NCI-H2196 (cell line): ENCODE data around the gene UROS.

Experiments used
- DNase-seq: peaks from one replicate; lab custom pipeline; 2025; ENCODE audit not compliant: unreplicated experiment; lab: John Stamatoyannopoulos, UW

Gene UROS

DNA sequence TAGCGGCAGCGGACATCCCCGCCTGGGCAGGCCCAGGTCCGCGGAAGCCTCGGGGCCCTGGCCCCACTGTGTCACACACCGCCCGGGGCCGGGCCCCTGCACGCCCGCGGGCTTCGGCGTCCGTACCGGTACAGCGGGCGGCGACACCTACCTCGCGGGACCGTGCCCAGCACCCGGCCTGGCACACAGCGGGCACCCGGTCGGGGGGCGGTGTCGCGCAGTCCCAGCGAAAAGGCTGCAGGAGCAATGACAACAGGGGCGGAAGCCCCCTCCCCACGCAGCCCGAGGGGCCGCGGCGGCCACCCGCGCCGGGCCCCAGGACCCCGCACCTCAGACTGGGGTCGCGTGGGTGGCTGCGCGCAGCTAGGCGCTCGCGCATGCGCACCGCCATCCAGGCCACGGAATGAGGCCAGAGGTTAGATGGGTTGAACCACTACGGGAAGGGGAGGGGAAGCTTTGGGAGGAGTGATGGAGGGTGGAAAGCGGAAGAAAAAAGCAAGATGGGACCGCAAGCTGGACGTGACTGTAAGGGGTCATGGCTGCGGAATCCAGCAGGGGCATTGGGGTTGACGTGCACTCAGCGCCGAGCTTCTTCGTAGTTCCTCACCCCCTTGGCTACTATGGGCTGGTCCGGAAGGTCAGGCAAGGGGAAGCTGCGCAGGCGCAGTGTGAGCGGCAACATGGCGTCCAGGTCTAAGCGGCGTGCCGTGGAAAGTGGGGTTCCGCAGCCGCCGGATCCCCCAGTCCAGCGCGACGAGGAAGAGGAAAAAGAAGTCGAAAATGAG, at the start of gene UROS, which contains the start of gene BCCIP:
TSS of gene UROS (minus strand) at position 381 of the 785 bp plus-strand sequence. CDS start 6,759 bp downstream, outside the sequence.
TSS of gene BCCIP (plus strand) at position 669 of the 785 bp plus-strand sequence. CDS start at position 681, 12 bp downstream.
- DNase-seq = peak; percentile 77

DNA sequence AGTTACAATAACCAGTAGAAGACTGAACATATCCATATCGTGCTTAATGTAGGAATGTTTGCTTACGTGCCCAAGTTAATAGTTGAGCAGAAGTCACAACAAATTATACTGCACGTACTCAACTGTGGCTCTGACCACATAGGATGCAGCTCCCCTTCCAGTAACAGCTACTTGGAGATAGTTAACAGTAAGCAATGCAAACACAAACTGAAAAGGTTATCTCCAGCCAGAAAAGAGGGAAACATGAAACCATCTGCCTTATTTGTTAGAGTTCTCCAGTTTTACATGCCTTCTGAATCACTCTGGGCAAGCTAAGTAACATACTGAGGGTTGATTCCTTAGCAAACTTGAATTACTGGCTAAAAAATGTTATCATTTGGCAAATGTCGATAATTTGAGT, 48.3 kb upstream of the UROS start:
- DNase-seq = peak; percentile 49

DNA sequence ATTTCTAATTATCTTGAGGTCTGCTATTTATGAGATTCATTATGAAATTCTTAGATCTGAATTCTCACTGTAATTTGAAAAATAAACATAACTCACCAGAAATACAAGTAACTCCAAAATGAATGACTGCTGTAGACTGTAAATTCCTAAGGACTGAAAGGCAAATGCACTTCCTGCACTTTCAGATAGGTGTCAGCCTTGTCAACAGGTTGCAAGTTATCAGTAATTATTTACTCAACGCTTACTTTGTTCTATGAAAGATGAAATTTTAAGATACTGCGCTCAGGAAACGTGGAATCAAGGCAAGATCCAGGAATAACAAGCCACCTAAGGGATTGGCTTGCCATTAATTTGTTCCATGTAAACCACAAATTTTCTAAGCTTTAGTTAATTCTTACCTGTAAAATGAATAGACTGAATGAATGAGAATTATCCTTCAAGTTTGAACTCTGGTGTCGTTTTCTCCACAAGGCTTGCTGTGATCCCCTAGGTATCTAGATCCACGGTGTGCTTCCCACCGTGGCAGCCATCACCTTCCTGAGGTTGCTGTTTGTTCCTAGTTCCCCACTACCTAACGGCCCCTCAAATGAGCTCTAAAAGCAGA, 45.4 kb upstream of the UROS start:
- DNase-seq = no peak

DNA sequence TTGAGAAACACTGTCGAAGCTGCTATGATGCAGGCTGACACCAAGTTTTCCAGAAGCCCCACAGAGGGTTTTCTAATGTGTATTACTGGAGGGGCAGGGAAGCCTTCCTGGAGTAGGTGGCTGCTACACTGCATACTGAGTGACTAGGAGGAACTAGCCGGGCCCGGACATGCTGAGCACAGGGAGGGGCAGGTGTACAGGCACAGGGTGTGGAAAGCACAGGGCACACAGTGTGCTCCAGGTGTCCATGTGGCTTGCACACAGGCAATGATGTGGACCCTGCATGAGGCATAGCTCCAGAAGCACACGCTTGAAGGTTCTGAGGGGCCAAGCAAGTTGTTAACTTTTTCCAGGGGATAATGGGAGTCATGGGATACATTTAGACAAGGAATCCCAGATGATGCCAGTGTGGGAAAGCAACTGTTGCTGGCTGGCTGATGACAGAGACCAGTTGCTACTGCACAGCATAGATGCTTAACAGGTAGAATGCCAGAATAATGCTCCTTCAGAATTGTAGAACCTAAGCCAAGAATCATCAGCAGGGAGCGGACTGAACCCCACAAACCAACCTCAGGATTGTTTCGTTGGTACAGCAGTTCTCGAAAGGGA, 43.5 kb upstream of the UROS start:
- DNase-seq = no peak

DNA sequence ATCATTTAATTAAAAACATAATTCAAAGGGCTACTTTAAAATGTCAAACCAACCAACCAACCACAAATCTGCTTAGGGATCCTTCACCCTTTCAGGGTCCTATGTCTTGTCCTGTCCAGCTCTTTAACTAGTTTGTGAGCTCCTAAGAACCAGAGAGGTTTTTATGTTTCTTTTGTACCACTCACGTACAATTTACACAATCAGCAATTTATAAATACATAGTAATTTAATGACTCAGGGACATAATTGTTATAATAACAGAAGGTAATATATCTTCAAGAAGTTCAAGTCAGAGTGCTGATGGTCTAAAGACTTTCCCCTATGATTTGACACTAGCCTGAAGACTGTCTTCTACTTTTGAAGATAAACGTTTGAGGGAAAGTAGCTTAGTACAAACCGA, 42.1 kb upstream of the UROS start:
- DNase-seq = no peak

DNA sequence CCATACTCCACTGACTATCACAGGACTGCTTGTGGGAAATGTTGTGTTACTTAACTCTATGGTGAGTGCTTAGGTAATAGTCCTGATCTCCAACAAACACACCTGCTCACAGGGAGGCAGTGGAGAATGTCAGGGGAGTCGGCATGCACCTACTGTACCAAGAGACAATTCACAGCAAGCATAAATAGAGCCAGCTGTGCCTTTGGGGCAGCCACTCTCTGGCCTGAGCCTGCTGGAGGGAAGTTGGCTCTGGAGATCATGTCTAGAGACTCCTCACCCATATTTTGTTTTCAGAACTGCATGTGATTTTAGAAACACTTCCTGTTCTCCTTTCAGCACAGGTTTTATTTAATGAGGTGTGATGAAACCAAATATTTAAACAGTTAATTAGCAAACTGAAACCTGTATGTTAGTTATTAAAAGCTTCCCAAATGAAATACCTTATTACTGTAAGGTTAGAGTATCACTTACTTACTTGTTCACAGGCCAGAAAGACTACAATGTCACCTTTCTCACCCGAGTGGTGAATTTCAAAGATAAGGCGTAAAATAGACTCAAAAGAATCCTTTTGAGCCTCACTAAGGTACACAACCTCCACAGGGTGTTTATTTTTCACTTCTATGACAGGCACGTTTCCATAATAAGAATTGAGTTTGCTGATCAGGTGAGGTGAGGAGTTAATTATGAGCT, 36.2 kb upstream of the UROS start:
- DNase-seq = peak; percentile 62

DNA sequence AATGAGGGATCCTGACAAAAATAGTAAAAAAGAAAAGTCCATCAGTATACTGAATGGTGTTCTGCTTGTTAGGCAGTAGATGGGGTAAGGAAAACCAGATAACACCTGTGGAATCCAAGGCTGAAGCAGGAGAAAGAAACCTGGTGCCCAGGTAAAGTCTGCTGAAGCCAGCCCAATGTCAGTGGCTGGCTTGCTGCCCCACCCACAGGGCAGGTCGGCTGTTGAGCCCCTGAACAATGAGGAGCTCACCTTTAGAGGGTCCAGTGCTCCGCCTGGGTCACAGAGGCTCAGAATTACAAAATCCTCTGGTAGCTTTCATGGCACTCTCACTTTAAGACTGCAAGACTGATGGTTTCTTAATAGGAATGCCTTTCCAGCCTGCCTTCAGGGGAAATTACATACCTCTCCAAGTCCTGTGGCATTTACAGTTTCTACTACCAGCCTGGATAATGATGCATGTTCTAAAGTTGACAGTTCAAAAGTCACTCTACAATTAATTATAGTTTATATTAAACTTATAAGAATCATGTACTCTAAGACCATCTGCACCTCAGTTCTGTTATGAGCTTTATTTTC, 34.2 kb upstream of the UROS start:
- DNase-seq = no peak

DNA sequence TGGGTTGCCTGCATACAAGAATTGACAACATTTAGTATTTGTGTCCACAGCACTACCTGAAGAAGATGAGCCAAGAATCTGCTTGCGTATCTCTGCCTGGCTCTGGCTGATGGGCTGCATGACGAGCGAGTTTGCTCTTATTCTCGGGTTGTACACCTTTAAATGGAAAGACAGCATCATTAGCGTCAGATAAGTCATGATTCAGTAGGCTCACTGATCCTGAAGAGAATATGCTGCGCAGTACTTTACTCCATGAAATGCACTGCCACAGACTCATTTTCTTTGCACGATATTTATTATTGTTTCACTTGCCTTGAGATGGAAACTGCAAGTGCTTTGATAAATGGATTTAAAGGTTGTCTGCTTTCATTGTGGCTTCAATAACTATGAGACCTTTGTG, 29.4 kb upstream of the UROS start:
- DNase-seq = no peak

DNA sequence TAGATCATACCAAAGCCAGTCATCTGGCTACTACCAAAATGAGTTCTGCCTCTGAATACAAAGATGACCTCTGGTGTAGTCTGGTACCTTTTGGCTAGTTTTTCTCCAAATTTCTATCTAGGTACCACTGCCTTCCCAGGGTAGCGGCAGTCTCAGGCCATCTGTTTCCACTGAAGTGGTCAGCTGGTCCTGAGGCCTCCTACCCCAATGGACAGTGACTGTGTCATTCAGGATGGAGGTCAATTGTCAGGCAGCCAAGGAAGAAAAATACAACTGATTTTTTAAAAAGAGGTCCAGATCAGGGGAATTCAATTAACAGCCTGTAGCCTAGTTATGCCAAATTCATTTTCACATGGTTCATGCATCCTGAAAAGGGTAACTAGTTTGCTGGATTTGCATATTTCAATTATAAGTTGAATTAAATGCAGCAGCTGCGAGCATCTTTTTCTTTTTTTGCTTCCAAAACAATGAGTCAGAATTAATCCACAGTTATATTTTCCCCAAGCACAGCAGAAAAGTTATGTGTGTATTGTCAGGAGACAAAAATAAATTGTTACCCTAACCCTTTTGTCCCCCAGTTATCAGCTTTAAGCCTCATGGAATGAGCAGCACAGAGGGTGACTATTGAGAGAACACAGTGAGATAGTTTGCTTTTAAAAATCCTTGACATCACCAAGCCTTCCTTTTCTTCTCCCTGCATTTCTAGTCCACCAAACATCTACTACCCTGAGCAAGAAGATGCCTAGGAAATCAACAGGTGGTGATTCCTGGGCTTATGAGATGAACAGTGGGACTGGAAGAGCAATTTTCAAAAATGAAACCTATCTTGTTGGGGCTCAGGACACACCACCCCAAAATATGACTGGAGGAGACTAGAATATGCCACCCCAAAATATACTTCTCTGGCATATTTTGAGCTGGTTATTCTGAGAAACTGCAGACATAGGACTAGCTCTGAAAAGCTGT, 28.0 kb upstream of the UROS start:
- no peak for DNase-seq

DNA sequence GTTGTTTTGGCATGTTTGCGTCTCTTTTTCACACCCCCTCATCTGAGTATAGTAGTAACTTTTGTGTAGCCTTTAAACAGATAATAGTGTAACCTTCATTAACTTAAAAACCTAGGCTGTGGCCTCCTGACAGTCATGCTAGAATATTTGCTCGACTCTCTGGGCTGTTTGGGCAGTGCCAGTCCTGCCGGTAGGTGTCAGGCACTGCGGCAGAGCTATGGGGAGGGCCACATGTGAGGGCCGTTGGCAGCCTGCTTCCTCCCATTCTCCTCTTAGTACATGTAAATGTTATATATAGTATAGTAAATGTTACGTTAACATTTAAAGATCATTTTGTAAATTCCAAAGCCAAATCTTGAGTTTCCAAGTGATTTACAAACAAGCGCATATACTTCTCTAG, 26.4 kb upstream of the UROS start:
- no peak for DNase-seq

DNA sequence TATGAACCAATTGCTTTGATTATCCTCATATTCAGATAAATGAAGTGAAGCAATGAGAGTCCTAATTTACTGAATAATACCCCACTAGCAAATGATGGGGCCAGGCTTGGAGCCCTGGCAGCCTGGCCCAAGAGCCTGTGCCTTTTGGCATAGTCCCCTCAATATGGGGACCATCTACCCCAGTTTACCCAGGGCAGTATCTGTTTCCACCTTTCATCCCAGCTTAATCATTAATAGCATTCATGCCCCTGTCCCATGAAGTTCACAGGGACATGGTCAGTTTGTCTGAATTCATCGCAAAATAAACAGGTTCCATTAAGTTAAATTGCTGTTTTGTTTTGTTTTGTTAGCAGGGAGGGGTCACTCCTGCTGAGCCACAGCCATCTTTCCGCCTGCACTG, 25.8 kb upstream of the UROS start:
- DNase-seq = no peak

DNA sequence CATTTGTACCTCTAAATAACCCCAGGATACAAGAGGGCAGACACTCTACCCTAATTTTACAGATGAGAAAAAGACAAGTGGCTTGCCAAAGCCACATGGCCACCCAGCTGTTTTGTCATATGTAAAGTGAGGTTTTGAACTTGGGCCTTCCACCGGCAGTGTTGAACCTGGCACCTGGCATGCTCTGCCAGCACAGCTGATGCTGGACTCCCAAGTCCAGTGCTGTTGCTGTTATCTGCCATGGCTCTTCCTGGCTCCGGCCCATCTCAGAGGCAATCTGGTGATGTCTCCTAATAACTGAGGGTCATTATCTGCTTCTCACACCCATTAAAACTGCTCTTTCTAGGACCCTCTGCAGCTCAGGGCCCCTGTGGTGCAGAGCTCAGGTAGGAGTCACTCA, 25.3 kb upstream of the UROS start:
- DNase-seq = no peak

DNA sequence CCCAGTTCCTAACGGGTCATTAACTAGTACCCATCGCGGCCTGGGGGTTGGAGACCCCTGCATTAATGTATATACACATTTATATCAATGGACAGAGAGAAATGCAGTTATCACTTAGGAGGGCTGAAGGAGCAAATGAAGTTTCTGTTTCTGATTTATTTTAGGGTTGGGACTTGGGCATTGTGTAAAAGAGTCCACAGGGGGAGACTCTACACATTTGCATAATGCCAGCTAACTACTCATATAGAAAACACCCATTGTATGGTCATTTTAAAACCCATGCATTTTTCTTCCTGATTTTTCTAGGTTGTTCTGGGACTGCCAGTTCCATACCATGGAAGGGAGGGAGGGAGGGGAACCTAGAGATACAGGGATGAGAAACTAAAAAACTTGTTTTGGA, 23.8 kb upstream of the UROS start:
- no peak for DNase-seq

DNA sequence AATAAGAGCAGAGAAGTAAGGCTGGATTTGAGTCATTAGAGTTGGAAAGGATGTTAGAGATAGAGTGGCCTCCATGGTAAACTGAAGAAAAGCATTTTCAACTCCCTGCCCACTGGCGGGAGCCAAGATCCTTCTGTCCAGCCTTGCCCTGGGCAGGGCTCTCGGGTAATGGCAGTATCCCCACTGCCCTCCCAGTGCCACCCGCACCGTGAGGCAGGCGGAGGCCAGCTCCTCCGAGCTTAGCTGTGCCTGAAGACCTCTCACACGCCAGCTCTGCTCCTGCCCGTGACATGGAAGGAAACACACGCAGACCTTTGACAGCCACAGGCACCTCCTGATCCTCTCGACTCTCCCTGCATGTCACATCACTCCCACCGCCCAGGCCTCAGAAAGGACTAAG, 22.6 kb upstream of the UROS start:
- DNase-seq = no peak

DNA sequence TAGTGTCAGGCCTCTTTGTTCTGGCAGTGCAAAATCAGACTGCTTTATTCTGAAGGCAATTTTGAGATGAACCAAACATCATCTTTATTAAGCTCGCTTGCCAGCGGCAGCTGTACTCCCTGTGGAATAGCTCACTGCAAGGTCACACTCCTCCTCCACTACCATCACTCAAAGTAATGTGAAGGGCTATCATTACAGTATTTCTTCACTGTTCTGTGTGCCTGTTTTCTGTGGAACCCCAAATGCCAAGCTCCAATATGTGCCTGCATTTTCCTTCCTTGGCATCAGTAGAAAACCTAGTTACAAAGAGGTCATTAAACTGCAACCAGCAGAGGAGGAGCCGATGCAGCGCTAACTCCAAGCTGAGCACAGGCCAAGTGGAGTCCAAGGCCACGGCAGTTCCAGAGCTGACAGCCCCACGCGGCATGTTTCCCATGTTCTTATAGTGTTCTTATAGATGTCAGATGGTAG, 21.7 kb upstream of the UROS start:
- no peak for DNase-seq

DNA sequence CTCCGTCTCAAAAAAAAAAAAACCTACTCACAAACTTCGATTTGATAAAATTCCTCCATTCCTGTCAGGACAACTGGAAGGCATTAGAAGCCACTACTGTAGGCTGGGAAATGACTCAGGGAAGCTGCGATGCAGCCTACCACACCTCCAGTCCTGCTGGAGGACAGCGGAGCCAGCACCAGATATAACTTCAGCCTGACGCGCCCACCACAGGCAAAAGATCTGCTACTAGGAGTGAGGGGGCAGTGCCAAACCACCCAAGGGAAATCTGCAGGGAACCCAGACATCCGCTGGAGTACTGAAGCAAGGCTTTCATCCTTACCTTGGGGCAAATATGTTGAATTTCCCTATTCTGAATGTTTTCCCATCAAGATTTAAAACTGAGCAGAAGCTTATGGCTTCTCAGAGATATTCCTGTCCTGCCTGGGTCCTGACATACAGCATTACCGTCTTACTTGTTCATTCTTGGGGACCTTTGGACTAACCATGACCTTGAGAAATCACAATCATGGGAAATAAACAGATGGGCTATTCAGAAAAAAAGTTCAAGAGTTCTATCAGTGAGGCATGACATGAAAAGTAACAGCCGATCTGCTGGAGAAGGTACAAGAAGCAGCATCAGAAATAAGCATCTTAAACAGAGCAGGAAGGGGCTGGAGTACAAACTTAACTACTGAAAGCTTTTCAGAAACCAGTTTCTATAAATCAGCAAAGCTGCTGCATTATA, 20.7 kb upstream of the UROS start:
- no peak for DNase-seq

DNA sequence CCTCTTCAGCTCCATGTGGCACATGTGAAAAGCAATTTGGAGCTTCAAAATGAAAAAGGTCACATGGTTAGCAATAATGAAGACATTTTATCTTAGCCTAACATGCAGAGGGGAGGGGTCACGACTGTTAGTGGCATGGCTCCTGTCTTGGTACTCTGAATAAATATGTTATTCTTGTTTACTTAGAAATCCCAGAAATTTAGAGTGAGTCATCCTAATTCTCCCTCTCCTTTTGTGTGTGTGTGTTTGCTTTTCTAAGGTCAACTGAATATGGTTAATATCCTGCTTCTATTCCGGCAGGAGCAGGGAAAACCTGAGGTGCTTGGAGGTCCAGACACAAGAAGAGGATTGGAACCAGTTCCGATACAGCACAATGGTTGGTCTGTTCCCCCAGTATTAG, 17.9 kb upstream of the UROS start:
- peak; percentile 3 for DNase-seq

DNA sequence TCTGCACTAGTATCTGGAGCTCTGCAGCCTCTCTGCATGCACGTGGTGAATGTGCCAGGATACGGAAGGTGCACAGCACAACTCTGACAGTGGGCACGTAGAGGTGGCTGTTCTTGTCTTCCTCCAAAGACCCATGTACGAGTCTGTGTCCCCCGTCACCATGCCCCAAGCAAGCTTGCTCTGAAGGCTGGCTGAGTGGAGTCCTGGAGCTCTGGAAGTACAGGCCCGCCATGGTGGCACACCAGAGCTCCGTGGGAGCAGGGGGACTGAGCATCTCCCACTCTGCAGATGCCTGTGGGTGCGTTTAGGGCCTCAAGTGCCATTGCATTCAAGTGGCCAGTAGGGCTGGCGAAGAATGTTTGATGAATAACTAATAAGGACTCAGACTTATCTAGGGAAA, 17.3 kb upstream of the UROS start:
- no peak for DNase-seq

DNA sequence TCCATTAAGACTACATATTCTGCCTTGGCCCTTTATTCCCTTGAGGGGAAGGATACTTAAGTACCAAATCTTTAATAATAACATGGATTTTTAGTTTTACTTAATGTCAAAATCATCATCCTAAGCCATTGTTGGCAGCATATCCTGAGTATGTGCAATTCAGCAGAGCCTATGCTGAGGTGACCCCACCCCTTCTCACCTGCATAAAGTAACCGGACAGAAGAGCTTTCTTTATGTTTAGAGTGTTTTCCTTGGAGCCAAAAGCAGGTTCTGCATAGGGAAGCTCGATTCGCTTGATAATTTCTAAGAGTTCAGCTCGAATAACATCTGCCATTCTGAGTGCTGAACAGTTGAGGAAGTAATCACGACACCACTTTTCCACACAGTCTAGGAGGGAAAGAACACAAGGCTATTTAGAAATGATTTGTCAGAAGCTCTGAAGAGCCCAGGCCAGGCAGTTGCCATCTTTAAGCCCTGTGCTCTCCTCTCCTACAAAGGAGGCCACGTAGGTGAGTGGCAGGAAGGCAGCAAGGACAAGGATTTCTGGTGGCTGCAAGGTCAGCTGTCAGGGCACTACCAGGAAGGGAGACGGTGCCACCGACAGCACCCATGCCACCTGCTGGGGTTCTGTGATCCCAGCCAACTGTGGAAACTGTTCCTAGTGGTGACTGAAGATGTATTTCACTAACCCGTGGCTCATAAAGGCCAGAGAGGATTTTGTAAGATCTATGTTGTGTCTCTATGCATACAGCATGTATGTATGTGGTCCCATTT, 15.9 kb upstream of the UROS start:
- DNase-seq = peak; percentile 24
